SK-N-MC (cell line): Measurements from ENCODE around the gene DCST1.

Source experiments
- DNase-seq: peaks from one replicate; pipeline ENCODE4 v3.0.0-alpha.2; 2011; ENCODE audit warnings: low read depth, low spot score
- H3K27ac ChIP-seq: fragments of 200-600 bp; sonication (generic); 2 replicates; pipeline ENCODE4 v1.5.1; 2016; ENCODE audit warnings: mixed run types
- H3K36me3 ChIP-seq: fragments of 200-600 bp; sonication (generic); 2 replicates; pipeline ENCODE4 v1.6.1; 2017; ENCODE audit warnings: antibody characterized with exemption, low read length, mixed read lengths; ENCODE audit not compliant: insufficient read depth
- H3K4me3 ChIP-seq: fragments of 200-600 bp; sonication (generic); 2 replicates; pipeline ENCODE4 v1.5.1; 2016
- H3K9ac ChIP-seq: fragments of 200-600 bp; sonication (generic); 2 replicates; pipeline ENCODE4 v1.8.0; 2017; ENCODE audit warnings: mixed run types, mixed read lengths; ENCODE audit not compliant: insufficient read length
- H3K9me3 ChIP-seq: fragments of 200-600 bp; sonication (generic); 2 replicates; pipeline ENCODE4 v1.6.1; 2017; ENCODE audit warnings: low read depth, mild to moderate bottlenecking, antibody characterized with exemption, low read length, moderate library complexity, mixed read lengths
- EZH2 ChIP-seq: fragments of 200-600 bp; sonication (generic); IDR thresholded peaks from one replicate; pipeline ENCODE4 v1.6.1; 2017; ENCODE audit warnings: antibody characterized with exemption
- FOXP2 ChIP-seq: optimal IDR thresholded peaks from 2 replicates; pipeline ENCODE3; 2011; ENCODE audit warnings: mild to moderate bottlenecking, moderate library complexity; ENCODE audit not compliant: insufficient read depth; ENCODE audit errors: extremely low read length, control extremely low read depth
- POLR2AphosphoS5 ChIP-seq: IDR thresholded peaks from 2 replicates; pipeline ENCODE4 v1.6.1; 2012; ENCODE audit warnings: mild to moderate bottlenecking, low read depth, low read length, borderline replicate concordance

Gene DCST1

DNA sequence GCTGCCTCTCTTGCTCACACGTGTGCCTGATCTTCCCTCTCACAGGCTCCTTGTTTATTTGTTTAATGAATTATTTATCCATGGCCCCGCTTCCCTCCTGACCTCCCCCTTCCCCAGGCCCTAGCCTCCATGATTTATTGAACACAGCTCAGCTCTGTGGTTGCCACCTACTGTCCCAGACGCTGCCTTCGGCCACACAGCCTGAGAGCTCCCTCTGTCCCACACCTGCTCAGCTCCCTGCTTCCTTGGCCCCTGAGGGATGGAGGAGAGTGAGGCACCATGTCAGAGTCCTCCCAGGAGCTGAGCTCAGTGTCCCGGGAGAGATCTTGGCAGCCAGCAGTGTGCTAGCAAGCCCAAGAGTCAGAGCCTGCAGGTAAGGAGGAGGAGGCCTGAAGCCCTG is 41.9 kb downstream of the DCST1 start:
- Histone ChIP-seq H3K27ac (no peak overlapping the region), H3K9me3 (no peaks in the 10 kb centered on the region), H3K36me3 (no peaks in the 10 kb centered on the region), H3K4me3 (no peak overlapping the region), H3K9ac (no peak overlapping the region)
- no peak for DNase-seq
- TF ChIP-seq POLR2AphosphoS5 (no peak), EZH2 (no peak), FOXP2 (no peak)

DNA sequence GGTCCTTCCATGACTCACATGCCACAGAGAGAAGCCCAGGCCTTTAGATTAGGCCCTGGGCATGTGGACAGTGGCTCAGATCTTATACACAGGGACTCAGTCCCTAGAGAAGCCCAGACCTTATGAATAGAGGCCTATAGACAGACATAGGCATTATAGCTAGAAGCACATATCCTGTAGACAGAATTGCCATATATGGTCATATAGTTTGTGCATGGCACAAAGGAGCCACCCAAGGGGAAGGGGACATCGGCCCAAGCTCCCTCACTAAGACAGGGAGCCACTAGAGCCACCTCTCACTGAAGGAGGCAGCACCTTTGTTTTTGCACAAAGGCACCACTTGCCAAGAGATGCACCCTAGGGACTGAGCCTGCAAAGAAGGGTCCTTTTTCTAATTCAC is 42.7 kb downstream of the DCST1 start:
- H3K27ac ChIP-seq = no peak overlapping the region
- DNase-seq = no peak
- no peak for TF ChIP-seq EZH2
- H3K36me3 ChIP-seq = no peaks in the 10 kb centered on the region
- H3K9me3 ChIP-seq = no peaks in the 10 kb centered on the region
- no peak overlapping the region for H3K9ac ChIP-seq
- no peak overlapping the region for H3K4me3 ChIP-seq

DNA sequence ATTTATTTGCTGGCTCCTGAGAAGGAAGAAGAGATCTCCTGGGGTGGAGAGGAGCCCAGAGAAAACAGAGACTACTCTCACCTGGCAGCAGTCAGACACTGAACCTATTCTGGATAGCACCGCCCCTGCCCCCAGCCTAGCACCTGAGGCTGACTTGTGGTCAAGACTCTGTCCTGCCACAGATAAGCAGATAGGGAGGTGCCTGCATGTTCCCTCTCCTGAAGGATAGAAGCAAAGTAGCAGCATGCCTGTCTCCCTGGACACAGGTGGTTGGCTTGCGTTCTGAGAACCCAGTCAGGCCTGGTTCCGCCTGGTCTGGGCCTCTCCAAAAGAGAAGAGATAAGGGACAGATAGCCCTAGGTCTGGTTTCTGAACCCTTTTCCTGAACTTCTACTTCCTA is 43.7 kb downstream of the DCST1 start:
- no peak overlapping the region for H3K27ac ChIP-seq
- TF ChIP-seq EZH2 (no peak), FOXP2 (no peak), POLR2AphosphoS5 (no peak)
- no peak overlapping the region for H3K9ac ChIP-seq
- no peaks in the 10 kb centered on the region for H3K9me3 ChIP-seq
- DNase-seq = no peak
- no peaks in the 10 kb centered on the region for H3K36me3 ChIP-seq
- no peak overlapping the region for H3K4me3 ChIP-seq

DNA sequence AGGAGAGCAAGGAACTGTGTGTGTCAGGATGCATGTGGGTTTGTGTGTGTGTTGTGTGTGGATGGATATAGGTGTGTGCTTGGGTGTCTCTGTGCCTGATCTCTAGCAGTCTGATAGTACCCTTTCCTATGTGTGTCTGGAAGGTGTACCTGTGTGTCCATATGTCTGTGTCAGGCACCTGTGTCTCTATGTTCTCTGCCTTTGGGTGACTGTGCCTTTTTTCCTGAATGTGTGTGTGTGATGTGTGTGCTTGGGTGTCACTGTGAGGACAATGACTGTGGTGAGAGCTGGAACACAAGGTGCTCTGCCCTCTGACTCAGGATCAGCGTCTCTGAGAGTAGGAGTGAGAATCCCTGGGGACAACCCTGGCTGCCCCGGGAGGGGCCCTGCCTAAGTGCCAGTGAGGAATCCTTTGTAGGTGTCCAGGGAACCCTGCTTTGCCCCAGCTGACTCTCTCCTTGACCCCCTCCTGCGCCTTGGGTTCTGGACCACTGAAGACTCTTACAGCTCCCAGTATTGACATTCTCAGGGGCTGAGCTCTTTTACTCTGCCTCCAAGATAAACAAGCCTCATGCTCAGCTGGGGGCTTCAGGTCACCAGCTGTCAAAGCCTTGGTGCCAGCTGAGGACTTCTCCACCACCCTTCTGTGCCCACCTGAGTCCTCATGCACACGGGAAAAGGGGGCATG is 44.3 kb downstream of the DCST1 start:
- Histone ChIP-seq H3K36me3 (no peaks in the 10 kb centered on the region), H3K4me3 (peak overlapping the region; percentile 93), H3K27ac (no peak overlapping the region), H3K9ac (no peak overlapping the region), H3K9me3 (no peaks in the 10 kb centered on the region)
- no peak for TF ChIP-seq FOXP2
- TF ChIP-seq EZH2 = no peak
- no peak for TF ChIP-seq POLR2AphosphoS5
- no peak for DNase-seq

DNA sequence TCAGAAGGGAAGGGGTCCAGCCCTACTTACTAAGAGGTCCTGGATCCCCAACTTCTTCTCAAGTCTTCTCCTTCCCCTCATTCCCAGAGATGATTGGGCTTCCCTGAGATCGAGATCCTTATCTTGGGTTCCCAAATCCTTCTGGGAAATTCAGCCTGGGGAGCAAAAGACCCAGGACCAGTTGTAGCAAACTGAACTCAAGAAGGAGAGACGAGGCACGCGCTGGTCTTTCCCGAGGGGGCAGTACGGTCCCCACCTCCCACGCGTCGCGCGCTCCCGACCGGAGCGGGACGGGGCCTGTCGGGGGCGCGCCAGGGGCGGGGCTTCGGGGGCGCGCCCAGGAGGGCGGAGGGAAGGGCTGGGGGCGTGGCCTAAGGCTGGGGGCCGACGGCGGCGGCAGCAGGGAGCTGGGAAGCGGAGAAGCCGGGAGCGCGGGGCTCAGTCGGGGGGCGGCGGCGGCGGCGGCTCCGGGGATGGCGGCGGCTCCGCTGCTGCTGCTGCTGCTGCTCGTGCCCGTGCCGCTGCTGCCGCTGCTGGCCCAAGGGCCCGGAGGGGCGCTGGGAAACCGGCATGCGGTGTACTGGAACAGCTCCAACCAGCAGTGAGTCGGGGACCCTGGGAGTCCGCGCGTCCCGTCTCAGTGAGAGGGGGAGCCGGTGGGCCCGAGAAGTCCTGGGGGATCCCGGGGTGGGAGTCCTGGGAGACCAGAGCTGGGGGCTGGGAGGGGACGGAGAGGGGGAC is 45.0 kb downstream of the DCST1 start, which contains the start of gene EFNA3:
Gene EFNA3, plus strand, starts transcription at position 369 of the 741 bp plus-strand sequence. Its CDS starts 105 bp downstream, at position 474.
- H3K9ac ChIP-seq = peak within 1 kb of the TSS; percentile 69
- H3K9me3 ChIP-seq = no peaks in the 10 kb centered on the region
- TF ChIP-seq POLR2AphosphoS5 = peak; percentile 43; the same call in 1 of the 2 replicates
- no peak for TF ChIP-seq EZH2
- no peak for TF ChIP-seq FOXP2
- peak within 1 kb of the TSS; percentile 93 for H3K4me3 ChIP-seq
- no peaks in the 10 kb centered on the region for H3K36me3 ChIP-seq
- DNase-seq = no peak
- H3K27ac ChIP-seq = no peak within 1 kb of the TSS

DNA sequence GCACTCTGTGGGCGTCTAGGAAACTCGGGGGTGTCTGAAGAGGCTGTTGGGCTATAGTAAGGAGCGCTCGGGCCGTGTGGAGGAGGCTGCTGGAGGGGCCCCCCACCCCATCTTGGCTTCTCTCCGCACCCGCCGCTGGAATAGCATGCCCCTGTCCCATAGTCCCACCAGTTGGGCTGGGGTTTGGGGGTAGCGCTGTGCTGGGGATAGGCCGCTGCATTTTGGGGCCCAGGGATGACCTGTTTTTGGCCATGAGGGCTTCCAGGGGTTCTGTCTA is 45.5 kb downstream of the DCST1 start:
- no peak overlapping the region for H3K27ac ChIP-seq
- no peaks in the 10 kb centered on the region for H3K36me3 ChIP-seq
- peak overlapping the region; percentile 93 for H3K4me3 ChIP-seq
- DNase-seq = no peak
- TF ChIP-seq POLR2AphosphoS5 (no peak), FOXP2 (no peak), EZH2 (no peak)
- H3K9me3 ChIP-seq = no peaks in the 10 kb centered on the region
- peak overlapping the region; percentile 69 for H3K9ac ChIP-seq

DNA sequence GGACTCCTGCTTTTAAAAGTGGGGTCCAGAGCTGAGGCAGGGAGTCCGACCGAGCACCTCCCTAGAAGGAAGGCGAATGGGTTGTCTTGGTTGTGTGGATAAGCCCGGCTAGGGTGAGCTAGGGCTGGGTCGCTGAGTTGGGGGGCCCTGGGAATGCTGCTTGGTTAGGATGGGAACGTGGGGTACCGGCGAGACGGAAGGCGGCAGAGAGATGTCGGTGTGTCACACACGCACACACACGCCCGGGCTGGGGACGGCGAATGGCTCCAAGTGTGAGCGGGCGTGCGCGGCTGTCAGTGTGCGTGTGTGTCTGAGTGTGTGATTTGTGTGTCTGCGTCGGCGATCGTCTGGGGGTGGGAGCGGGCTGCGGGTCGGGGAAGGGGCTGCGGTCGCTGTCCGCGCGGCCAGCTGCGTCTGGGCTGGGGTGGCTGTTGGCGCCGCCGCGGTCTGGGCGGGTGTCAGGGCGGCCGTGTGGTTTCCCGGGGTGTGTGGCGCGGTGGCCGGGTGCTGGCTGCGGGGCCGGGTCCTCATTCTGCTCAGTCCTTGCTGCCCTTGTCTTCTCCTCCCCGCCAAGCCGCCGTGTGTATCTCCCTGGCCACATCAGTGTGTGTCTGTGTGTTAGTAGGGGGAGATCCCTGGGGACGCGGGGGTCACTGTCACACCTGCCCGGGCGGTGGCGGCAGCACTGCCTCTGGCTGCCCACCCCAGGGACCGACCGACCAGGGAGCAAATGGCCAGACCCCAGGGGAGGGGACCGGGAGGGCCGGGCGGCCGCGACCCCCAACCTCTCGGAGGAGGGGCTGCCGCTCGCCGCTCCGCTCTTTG is 46.1 kb downstream of the DCST1 start:
- peak overlapping the region; percentile 93 for H3K4me3 ChIP-seq
- H3K27ac ChIP-seq = no peak overlapping the region
- no peak for DNase-seq
- peak overlapping the region; percentile 69 for H3K9ac ChIP-seq
- no peaks in the 10 kb centered on the region for H3K36me3 ChIP-seq
- TF ChIP-seq EZH2 (no peak), FOXP2 (no peak), POLR2AphosphoS5 (no peak)
- no peaks in the 10 kb centered on the region for H3K9me3 ChIP-seq
